Putamen (tissue), 1 donor: ENCODE measurements around the gene DOCK9.

Experiments used
- DNase-seq: peaks from one replicate; pipeline ENCODE4 v3.0.0-alpha.2; 2016; ENCODE audit warnings: low spot score

The DOCK9 gene

GRCh38 chr13:98997738-98998641 is 20.1 kb upstream of the DOCK9 start:
- DNase-seq, result no peak

- DNase-seq, result no peak
Measured at GRCh38 chr13:98997011-98997730, 19.3 kb upstream of the DOCK9 start.

- no peak for DNase-seq
Measured at GRCh38 chr13:98996046-98996445, 18.2 kb upstream of the DOCK9 start.

GRCh38 chr13:98994896-98995295 is 17.0 kb upstream of the DOCK9 start:
- DNase-seq, result no peak

- DNase-seq, result no peak
Measured at GRCh38 chr13:98994080-98994479, 16.2 kb upstream of the DOCK9 start.

GRCh38 chr13:98992355-98992754 is 14.5 kb upstream of the DOCK9 start:
- DNase-seq, result no peak

GRCh38 chr13:98990701-98991100 is 12.8 kb upstream of the DOCK9 start:
- DNase-seq, result no peak

- DNase-seq, result no peak
Measured at GRCh38 chr13:98989469-98990235, 11.8 kb upstream of the DOCK9 start.

- no peak for DNase-seq
Measured at GRCh38 chr13:98988780-98989179, 10.9 kb upstream of the DOCK9 start.

GRCh38 chr13:98988277-98988676 is 10.4 kb upstream of the DOCK9 start:
- no peak for DNase-seq

- no peak for DNase-seq
Measured at GRCh38 chr13:98987275-98987674, 9.4 kb upstream of the DOCK9 start.

GRCh38 chr13:98986226-98986846 is 8.5 kb upstream of the DOCK9 start:
- no peak for DNase-seq

GRCh38 chr13:98985591-98985990 is 7.7 kb upstream of the DOCK9 start:
- no peak for DNase-seq

- no peak for DNase-seq
Measured at GRCh38 chr13:98984983-98985382, 7.1 kb upstream of the DOCK9 start.

- no peak for DNase-seq
Measured at GRCh38 chr13:98984118-98984517, 6.3 kb upstream of the DOCK9 start.

GRCh38 chr13:98983182-98983581 is 5.3 kb upstream of the DOCK9 start:
- no peak for DNase-seq

- no peak for DNase-seq
Measured at GRCh38 chr13:98981369-98982080, 3.7 kb upstream of the DOCK9 start.

- DNase-seq, result no peak
Measured at GRCh38 chr13:98979012-98979660, 1.3 kb upstream of the DOCK9 start.

- DNase-seq, result no peak
Measured at GRCh38 chr13:98978280-98978679, 416 bp upstream of the DOCK9 start.

GRCh38 chr13:98976941-98977340 is 923 bp downstream of the DOCK9 start:
- no peak for DNase-seq

- no peak for DNase-seq
Measured at GRCh38 chr13:98976338-98976737, 1.5 kb downstream of the DOCK9 start.
